ENCODE measurements around the gene SLC25A36.
A peak's percentile ranks its signal among the peaks of the same experiment; 100 is the strongest.

Gene SLC25A36

GRCh38 chr3:140995881-140996280, 54.2 kb downstream of the SLC25A36 start:
- TF ChIP-seq CTCF (IDR thresholded peaks at IDR 0.05; ENCODE audit: extremely low read depth, missing control alignments): no peak
- DNase-seq (ENCODE audit: low spot score): no peak

GRCh38 chr3:141000027-141000663, 58.5 kb downstream of the SLC25A36 start:
- peak; percentile 53 for DNase-seq (ENCODE audit: low spot score)

DNA sequence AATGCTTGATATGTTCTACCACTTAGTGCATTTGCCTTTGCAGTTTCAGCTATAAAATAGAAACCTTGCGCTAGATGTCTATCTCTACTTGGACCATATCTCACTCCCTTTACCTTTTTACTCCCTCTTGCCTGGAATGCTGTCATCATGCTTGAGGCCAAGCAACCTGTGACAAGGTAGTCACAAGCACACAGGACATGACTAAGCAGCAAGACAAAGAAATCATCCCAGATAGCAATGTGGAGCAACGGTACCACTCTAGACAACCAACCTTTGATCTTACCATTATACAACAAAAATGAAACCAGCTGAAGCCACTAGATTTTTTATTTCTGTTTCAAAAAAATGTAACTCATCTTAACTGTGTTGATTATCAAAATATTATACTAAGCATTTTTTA, 59.0 kb downstream of the SLC25A36 start:
- DNase-seq (ENCODE audit: low spot score): no peak

More at GRCh38 chr3:141000027-141000663, 58.5 kb downstream of the SLC25A36 start:
- peak; percentile 56 for TF ChIP-seq CTCF (IDR thresholded peaks at IDR 0.05; ENCODE audit: extremely low read depth, missing control alignments)

DNA sequence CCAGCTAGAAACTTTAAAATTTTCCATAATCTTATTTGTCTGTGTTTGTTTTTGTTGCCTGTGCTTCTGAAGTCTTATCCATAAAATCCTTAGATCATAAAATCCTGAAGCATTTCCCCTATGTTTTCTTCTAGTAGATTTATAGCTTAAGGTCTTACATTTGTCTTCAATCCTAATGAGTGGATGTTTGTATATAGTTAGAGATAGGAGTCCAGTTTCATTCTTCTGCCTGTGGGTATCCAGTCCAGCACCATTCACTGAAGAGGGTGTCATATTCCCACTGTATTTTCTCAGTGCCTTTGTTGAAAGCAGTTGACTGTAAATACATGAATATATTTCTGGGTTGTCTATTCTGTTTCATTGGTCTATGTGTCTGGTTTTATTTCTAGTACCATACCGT, 64.7 kb downstream of the SLC25A36 start:
- no peak for TF ChIP-seq CTCF (IDR thresholded peaks at IDR 0.05; ENCODE audit: extremely low read depth, missing control alignments)
- no peak for DNase-seq (ENCODE audit: low spot score)

More for the DNA sequence above, 59.0 kb downstream of the SLC25A36 start:
- no peak for TF ChIP-seq CTCF (IDR thresholded peaks at IDR 0.05; ENCODE audit: extremely low read depth, missing control alignments)

DNA sequence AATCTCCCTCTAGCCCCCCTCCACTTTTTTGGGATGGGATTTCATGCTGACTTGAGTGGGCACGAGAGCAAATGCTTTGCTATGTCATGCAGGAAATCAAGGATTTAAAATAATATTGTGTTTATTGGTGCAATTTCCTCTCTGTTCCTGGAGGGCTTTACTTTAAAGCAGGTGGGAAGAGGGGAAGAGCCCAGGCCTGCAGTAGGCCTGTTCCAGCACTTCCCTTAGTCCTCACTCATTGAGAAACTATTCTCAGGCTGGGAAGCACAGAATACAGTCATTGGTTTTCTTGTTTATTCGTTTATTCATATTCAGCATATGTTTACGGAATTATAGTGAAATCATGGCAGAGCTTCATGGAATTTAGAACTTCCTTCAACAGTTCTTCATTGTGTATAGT, 67.9 kb downstream of the SLC25A36 start:
- no peak for DNase-seq (ENCODE audit: low spot score)
- TF ChIP-seq CTCF (IDR thresholded peaks at IDR 0.05; ENCODE audit: extremely low read depth, missing control alignments): no peak

DNA sequence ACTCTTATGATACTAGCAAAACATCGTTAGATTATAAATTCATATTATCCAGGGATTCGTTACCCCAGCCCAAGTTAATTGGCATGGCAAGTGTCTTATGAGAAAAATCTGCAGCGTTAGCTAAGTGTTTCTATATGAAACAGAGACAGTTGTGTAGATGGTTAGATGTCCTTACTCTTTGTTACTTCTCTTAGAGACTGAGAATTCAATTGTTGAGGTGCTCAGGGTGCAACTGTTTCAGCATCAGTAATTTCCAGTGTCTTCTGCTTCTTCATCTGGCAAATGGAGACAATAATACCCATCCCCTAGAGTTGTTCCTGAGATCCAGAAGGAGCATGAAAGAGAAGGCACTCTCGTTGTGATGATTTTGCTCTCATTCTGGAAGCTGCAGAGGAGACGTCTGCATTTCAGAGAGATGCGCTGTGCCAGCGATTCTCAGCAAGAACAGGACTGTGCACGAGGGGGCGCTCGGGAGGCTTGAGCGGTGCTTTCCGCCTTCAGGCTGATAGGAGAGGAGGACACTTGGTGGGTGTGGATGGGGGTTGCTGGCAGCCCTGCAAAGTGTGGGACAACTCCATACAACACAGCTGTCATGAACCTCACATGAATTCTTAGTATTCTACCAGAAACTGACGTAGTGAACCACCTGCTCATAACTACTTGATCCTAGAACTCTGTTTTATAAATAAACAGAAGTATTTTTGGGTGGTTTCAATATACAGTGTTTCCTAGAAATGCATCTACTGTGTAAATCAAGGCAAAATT, 69.8 kb downstream of the SLC25A36 start:
- DNase-seq (ENCODE audit: low spot score): peak; percentile 74
- TF ChIP-seq CTCF (IDR thresholded peaks at IDR 0.05; ENCODE audit: extremely low read depth, missing control alignments): peak; percentile 58

DNA sequence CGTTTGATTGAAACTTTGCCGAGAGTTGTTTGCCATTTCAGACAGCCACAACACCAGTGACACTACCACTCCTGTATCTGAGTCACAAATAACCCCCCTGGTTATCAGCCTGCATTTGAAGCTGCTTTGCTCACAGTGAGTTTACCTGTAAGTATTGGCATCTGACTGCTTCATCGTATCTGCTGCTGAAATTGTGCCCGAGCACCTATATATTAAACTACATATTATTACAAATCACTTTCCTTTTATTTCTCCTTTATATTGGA, 70.3 kb downstream of the SLC25A36 start:
- TF ChIP-seq CTCF (IDR thresholded peaks at IDR 0.05; ENCODE audit: extremely low read depth, missing control alignments): no peak
- DNase-seq (ENCODE audit: low spot score): no peak

Data from GM20000 (cell line).